Measurements from ENCODE around the gene ZNF556.

ZNF556 gene

GRCh38 chr19:2845107-2845506, 22.0 kb upstream of the ZNF556 start:
- in situ Hi-C loops (cut with HindIII; ENCODE audit: low sequenced_read_pairs): no loop called here

GRCh38 chr19:2846180-2846894, 20.8 kb upstream of the ZNF556 start:
- no peak overlapping the region for H3K4me3 ChIP-seq (ENCODE audit: low read depth, low read length)
- no peak for TF ChIP-seq CTCF (IDR thresholded peaks at IDR 0.05; ENCODE audit: low read depth, low read length, missing control alignments)
- in situ Hi-C loops (cut with HindIII; ENCODE audit: low sequenced_read_pairs): no loop called here
- DNase-seq (ENCODE audit: low read depth): no peak

More at GRCh38 chr19:2845107-2845506, 22.0 kb upstream of the ZNF556 start:
- no peak for TF ChIP-seq CTCF (IDR thresholded peaks at IDR 0.05; ENCODE audit: low read depth, low read length, missing control alignments)
- H3K4me3 ChIP-seq (ENCODE audit: low read depth, low read length): no peak overlapping the region
- DNase-seq (ENCODE audit: low read depth): no peak

- in situ Hi-C loops (cut with HindIII; ENCODE audit: low sequenced_read_pairs): no loop called here
- no peak for DNase-seq (ENCODE audit: low read depth)
- H3K4me3 ChIP-seq (ENCODE audit: low read depth, low read length): no peak overlapping the region
- TF ChIP-seq CTCF (IDR thresholded peaks at IDR 0.05; ENCODE audit: low read depth, low read length, missing control alignments): no peak
Measured at GRCh38 chr19:2847507-2847906, 19.6 kb upstream of the ZNF556 start.

GRCh38 chr19:2848616-2849015, 18.5 kb upstream of the ZNF556 start:
- no peak for DNase-seq (ENCODE audit: low read depth)
- in situ Hi-C loops (cut with HindIII; ENCODE audit: low sequenced_read_pairs): no loop called here
- H3K4me3 ChIP-seq (ENCODE audit: low read depth, low read length): no peak overlapping the region
- no peak for TF ChIP-seq CTCF (IDR thresholded peaks at IDR 0.05; ENCODE audit: low read depth, low read length, missing control alignments)

GRCh38 chr19:2850256-2850925, 16.7 kb upstream of the ZNF556 start:
- no peak for TF ChIP-seq CTCF (IDR thresholded peaks at IDR 0.05; ENCODE audit: low read depth, low read length, missing control alignments)
- H3K4me3 ChIP-seq (ENCODE audit: low read depth, low read length): no peak overlapping the region
- in situ Hi-C loops (cut with HindIII; ENCODE audit: low sequenced_read_pairs): no loop called here
- DNase-seq (ENCODE audit: low read depth): no peak

- H3K4me3 ChIP-seq (ENCODE audit: low read depth, low read length): no peak overlapping the region
- in situ Hi-C loops (cut with HindIII; ENCODE audit: low sequenced_read_pairs): no loop called here
- DNase-seq (ENCODE audit: low read depth): no peak
- TF ChIP-seq CTCF (IDR thresholded peaks at IDR 0.05; ENCODE audit: low read depth, low read length, missing control alignments): no peak
Measured at GRCh38 chr19:2852598-2852997, 14.5 kb upstream of the ZNF556 start.

Data from astrocyte of the cerebellum (primary cell).